Heart left ventricle (tissue), 13 donors: ENCODE measurements around the gene DCAKD.

Experiments
- POLR2A ChIP-seq, 2 donors: fragments of 450-650 bp; IDR thresholded peaks; one replicate each; pipeline ENCODE4 v1.6.1; 2017; ENCODE audit warnings: antibody characterized with exemption in 2 of 2, mild to moderate bottlenecking in 2 of 2, moderate library complexity in 2 of 2
- TF ChIP-seq, protein P1 (sequence below), 12 donors: fragments of 200-600 bp; sonication (generic) in 4 of 12; IDR thresholded peaks; one replicate each; pipeline versions ENCODE4 v1.5.0 to v1.8.0; 2018 to 2022; ENCODE audit warnings: antibody characterized with exemption in 12 of 12, mild to moderate bottlenecking in 5 of 12
- donor health status: ischemic (EF 13 %, LVEDD 7.1; RV severe dilation, severe dysfunction).
- donor health status: DM: no; HTN: yes; CAD: no.
- donor health status: DM: no; HTN: no; CAD: no.
- donor health status: ischemic (EF 25% LVEDD 6.9; RV normal size, moderate dysfunction).
- donor health status: ischemic (EF 25% LVEDD 5.7; RV mildly dilated, moderate dysfunction).
- donor health status: ischemic (EF 35%, LVEDD 5.7; RV mildly dilated, moderate dysfunction).
- donor health status: nonischemic (EF 11% LVEDD 7.7; RV severe dilation, severe dysfunction).
- donor health status: DM: yes; HTN: yes; CAD: no.
- donor health status: PGD.
- donor health status: ischemic (EF 29% LVEDD 5.4; RV normal size, mild dysfunction).
- donor health status: nonischemic (EF 23%, LVEDD 6.1; RV moderate dilation, normal function).

DNA sequence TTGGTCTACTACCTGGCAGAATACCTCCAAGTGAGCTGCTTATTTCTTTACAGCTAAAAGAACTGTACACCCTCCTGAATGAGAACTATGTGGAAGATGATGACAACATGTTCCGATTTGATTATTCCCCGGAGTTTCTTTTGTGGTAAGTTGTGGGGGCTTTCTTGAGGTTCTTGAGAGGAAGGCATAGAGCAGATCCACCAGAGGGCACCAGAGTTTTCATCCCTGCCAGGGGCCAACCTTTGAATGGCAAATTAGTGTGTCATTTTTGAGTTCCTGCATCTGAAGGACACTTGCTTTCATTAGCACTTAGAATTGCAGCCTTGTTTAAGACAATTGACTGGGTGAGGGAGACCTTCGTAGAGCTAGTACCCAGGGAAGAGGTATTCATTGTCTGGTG, 44.7 kb upstream of the DCAKD start:
- TF ChIP-seq, protein P1, sequence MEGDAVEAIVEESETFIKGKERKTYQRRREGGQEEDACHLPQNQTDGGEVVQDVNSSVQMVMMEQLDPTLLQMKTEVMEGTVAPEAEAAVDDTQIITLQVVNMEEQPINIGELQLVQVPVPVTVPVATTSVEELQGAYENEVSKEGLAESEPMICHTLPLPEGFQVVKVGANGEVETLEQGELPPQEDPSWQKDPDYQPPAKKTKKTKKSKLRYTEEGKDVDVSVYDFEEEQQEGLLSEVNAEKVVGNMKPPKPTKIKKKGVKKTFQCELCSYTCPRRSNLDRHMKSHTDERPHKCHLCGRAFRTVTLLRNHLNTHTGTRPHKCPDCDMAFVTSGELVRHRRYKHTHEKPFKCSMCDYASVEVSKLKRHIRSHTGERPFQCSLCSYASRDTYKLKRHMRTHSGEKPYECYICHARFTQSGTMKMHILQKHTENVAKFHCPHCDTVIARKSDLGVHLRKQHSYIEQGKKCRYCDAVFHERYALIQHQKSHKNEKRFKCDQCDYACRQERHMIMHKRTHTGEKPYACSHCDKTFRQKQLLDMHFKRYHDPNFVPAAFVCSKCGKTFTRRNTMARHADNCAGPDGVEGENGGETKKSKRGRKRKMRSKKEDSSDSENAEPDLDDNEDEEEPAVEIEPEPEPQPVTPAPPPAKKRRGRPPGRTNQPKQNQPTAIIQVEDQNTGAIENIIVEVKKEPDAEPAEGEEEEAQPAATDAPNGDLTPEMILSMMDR (IDR thresholded peaks at IDR 0.05), result peak; percentile 20 to 55 (median 38)
- TF ChIP-seq POLR2A (IDR thresholded peaks at IDR 0.05), result no peak
